Activated naive CD4-positive, alpha-beta T cell treated with Interleukin-2 at 50 U/mL for 16 hours (primary cell): ENCODE measurements around the gene SGPP1.
"Not testable (repeated sequence)": the region's sequence is repeated elsewhere in the genome, so short reads cannot be mapped to it uniquely, and the experiment has no call there.

Experiments used
- DNase-seq: peaks from one replicate; pipeline ENCODE4 v3.0.0-alpha.2; 2020

The SGPP1 gene, protein sequence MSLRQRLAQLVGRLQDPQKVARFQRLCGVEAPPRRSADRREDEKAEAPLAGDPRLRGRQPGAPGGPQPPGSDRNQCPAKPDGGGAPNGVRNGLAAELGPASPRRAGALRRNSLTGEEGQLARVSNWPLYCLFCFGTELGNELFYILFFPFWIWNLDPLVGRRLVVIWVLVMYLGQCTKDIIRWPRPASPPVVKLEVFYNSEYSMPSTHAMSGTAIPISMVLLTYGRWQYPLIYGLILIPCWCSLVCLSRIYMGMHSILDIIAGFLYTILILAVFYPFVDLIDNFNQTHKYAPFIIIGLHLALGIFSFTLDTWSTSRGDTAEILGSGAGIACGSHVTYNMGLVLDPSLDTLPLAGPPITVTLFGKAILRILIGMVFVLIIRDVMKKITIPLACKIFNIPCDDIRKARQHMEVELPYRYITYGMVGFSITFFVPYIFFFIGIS

DNA sequence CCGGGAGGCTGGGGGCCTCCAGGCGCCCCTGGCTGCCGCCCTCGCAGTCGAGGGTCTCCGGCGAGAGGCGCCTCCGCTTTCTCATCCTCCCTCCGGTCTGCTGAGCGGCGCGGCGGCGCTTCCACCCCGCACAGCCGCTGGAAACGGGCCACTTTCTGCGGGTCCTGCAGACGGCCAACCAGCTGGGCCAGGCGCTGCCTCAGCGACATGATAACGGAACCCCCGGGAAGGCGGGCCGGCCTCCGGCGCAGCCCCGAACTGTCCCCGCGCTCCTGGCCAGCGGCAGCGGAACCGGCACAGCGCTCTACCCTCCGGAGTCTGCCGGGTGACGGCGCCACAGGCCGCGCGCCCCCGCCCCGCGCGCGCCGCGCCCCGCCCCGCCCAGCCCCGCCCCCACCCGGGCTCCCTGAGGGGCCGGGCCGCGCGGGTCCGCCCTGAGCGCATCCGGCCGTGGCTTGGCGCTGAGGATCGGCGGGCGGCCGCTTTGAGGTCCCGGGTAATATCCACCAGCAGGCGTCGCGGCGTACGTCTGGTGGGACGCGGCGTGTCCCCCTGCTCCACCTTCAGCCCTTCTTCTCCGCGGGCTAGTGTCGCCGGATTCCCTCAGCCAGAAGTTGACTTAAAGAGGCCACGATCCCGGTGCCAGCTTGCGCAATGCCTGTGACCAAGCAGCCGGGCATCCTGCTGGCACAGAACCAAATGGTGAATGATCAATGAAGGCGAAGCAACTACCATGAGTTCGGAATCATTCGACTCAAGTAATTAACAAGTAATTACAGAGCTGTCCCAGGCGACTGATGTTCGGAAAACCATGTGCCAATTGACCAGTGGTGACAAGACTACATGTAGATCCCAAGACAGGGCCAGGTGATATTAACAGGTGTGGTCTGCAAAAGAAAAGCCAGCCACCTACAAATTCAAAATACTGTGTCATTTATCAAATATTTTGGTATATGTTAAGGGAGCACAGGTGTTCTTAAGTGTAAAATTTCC lies at the start of gene SGPP1:
SGPP1 (minus strand) TSS at position 330 of the 993 bp plus-strand sequence; CDS start at position 209, 121 bp downstream.
- DNase-seq, result peak; percentile 79

DNA sequence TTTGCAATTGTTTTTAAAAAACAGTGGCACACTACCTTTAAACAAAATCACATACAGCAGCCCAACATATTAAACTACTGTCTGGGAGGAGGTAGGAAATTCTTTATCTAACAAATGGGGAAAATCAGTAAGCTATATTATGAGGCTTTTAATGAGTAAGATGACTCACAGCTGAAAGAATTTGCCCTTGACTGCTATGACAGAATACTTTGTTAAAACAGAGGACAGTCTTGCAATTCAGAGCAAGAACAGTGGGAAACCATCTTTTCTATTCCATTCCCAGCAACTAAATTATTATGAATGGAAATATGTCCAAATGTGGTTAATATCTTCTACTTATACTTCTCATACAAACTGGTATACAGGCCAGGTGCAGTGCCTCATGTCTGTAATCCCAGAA lies 49.2 kb upstream of the SGPP1 start:
- DNase-seq, result no peak

DNA sequence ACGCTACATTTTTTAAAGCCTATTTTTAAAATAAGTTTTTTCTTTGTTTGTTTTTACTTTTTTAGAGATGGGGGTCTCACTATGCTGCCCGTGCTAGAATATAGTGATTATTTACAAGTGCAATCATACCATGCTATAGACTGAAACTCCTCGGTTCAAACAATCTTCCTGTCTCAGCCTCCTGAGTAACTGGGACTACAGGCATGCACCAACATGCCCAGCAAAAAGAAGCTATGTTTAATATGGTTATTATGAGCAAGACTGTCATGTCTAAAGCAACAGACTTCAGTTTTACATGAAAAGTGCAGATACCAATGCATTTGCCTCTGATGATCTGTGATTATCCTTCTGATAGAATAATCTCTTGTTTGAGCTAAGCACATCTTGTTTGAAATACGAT lies 45.6 kb upstream of the SGPP1 start:
- DNase-seq, result no peak

DNA sequence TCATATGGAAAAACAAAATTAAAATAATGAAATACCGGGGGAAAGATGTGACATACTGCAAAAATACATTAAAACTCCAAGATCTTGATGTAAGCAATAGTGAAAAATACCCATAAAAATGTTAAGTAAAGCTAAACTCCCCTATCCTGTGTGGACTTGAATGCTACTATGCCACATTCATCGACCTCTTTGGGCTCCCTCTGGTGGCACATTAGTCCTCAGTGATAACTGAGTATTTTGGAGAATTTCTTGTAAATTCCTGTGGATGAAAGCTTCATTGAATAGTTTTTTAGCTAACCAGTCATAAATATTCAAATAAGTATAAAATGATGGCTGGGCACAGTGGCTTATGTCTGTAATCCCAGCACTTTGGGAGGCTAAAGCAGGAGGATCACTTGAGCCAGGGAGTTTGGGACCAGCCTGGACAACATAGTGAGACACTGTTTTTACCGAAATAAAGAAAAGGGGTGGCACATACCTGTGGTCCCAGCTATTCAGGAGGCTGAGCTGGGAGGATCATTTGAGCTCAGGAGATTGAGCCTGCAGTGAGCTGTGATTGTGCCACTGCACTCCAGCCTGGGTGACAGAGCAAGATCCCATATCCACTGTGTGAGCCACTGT lies 42.4 kb upstream of the SGPP1 start:
- peak; percentile 43 for DNase-seq

DNA sequence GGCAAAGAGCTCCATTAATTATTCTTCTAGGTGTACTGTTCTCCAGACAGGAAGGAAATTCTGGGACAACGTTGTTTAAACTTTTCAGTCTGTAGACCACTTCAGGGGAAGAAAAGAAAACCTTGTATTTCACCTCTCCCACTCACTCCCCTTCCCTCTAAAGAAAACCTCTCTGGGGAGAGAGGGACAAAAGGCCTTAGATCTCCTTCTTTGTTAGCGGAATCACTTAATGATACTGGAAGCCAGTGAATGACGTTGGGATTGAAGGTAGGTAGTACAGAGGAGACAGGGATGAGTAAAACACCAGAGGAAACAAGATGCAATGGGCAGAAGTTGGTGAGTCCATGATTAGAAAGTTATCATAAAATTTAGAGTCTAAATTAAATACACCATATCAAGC lies 38.7 kb upstream of the SGPP1 start:
- DNase-seq, result no peak

DNA sequence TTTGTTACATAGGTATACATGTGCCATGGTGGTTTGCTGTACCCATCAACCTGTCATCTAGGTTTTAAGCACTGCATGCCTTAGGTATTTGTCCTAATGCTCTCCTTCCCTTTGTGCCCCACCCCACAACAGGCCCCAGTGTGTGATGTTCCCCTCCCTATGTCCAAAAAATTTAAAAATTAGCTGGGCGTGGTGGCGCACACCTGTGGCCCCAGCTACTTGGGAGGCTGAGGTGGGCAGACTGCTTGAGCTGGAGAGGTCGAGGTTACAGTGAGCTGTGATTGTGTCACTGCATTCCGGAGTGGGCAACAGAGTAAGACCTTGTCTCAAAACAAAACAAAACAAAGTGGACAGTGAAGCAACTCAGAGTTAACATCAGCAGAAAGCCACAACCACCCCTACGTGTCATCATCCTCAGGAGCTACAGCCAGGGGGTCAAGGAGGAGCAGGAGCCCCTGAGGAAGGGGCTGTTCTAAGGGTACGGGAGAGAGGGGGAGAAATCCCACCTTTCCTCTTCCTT lies 36.8 kb upstream of the SGPP1 start:
- no peak for DNase-seq

DNA sequence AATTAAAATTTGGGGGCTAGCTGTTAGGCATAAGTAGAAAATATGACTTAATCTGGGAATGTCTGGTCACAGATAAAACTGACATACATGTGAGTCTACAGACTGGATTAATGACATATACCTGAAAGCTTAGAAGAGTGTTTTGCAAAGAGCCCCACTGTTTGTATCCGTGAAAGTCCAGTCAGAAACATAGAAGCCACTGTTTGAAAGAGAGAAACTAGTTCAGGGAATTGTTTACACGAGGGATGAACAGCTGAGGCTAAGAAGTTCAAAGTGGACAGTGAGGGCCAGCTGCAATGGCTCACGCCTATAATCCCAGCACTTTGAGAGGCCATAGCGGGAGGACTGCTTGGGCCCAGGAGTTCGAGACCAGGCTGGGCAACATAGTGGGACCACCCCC lies 36.2 kb upstream of the SGPP1 start:
- no peak for DNase-seq

DNA sequence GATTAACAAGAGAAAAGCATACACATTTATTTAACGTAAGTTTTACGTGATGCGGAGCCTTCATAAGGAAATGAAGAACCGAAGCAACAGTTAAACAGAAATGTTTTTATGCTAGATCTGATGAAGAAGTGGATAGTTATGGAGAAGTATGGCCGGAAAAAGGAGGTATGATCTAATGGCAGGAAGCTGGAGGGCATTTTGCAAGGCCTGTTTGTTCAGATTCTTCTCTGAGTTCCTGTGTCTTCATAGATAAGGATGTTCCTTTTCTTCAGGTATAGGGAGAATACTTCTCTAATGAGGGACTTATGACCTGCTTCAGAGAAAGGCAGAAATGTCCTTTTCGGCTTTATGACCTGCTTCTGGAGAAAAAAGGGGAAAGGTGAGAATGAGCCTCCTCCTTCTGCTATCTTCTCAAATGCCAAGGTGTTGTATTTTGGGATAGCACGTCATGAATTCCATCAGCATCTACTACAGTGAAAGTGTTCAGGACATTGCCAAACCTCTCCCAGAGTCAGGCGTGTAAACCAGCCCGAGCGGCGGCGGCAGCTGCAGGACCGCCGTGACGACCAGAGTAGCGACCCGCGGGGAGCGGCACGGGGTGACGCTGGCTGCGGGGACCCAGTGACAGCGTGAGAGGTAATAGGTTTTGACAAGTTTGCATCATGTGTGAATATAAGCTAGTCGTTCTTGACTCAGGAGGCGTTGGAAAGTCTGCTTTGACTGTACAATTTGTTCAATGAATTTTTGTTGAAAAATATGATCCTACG lies 33.7 kb upstream of the SGPP1 start:
- no peak for DNase-seq

DNA sequence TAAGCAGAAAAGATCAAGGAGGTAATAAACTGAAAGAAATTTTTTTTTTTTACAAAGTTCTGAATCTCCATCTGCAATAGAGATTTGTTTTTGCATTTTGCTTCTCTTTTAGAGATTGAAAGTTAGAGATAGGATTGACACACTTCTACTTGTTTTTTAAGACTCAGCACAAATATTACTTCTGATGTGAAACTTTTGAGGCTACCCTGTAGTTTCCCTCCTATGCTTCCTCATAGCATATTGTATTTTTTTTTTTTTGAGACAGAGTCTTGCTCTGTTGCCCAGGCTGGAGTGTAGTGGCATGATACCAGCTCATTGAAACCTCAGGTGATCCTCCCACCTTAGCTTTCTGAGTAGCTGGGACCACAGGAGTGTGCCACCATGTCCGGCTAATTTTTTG lies 32.1 kb upstream of the SGPP1 start:
- no peak for DNase-seq

DNA sequence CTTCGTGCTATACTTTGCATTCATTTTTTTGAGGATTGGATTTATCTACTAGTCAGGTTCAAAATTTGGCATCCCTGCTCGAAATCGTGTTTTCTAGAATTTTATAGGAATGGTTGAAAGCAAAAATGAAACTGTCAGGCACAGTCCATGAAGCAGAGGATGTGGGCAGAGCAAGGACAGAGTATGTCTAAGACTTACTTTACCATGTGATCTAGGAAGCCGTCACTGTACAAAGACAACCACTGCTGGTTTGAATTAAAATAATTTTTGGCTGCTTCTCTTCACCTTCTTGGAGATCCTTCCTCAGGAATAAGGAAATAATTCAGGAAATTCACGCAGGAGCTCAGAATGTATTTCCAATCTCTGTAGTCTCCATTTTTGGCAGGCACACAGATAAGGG lies 31.6 kb upstream of the SGPP1 start:
- DNase-seq, result no peak

DNA sequence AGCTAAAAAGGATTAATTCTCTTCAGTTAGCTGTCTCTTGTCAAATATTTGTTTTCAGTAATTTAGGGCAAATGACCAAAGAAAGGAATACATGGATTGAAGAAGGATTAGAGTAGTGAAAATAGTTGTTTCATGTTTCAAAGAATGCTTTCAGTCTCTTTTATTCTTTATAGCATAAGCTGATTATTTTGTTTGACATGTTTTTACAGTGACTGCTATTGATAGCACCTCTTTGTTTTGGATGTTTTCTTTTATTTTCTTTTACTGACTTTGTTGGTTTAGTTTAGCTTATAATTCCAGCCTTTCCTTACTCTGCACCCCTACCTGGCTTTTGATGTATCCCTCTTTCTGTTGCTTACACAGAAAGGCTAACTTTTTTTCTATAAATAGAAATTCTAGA lies 29.3 kb upstream of the SGPP1 start:
- no peak for DNase-seq

DNA sequence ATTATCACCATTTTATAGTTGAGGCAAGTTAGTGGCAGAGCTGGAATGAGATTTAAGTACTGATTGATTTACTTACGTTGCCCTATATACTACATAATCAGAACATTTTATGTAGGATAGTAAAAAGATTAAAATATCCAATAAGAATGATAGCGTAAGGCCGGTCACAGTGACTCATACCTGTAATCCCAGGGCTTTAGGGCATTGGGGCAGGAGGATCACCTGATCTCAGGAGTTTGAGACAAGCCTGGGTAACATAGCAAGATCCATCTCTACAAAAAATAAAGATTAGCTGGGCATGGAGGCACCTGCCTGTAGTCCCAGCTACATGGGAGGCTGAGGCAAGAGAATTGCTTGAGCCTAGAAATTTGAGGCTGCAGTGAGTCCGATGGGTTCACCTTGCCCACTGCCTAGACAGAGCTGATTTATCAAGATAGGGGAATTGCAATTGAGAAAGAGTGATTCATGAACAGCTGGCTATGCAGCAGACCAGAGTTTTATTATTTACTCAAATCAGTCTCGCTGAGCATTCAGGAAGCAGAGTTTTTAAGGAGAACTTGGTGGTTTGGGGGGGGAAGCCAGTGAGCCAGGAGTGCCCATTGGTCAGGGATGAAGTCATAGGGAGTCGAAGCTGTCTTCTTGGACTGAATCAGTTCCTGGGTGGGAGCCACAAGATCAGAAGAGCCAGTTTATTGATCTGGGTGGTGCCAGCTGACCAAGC lies 24.7 kb upstream of the SGPP1 start:
- DNase-seq, result no peak

DNA sequence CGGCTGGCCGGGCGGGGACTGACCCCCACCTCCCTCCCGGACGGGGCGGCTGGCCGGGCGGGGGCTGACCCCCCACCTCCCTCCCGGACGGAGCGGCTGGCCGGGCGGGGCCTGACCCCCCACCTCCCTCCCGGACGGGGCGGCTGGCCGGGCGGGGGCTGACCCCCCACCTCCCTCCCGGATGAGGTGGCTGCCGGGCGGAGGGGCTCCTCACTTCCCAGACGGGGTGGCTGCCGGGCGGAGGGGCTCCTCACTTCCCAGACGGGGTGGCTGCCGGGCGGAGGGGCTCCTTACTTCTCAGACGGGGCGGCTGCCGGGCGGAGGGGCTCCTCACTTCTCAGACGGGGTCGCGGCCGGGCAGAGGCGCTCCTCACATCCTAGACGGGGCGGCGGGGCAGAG lies 23.2 kb upstream of the SGPP1 start:
- not testable (repeated sequence) for DNase-seq

DNA sequence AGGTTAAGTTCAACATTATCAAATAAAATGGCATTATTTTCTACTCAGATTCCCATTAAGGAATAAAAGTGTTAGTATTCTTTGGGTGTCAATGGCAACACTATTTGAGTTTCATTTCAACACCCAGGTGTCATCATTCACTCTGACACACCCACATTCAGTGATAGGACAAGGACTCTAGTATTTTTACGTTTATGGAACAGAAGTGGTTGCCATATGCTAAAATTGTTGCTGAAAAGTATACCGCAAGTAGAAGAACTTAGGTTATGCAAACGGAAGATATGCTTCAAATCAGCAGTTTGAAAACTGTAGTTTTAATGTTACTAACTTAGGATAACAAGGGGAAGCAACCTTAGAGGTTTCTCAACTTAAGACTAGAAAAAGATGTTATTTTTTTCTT lies 20.0 kb upstream of the SGPP1 start:
- no peak for DNase-seq

DNA sequence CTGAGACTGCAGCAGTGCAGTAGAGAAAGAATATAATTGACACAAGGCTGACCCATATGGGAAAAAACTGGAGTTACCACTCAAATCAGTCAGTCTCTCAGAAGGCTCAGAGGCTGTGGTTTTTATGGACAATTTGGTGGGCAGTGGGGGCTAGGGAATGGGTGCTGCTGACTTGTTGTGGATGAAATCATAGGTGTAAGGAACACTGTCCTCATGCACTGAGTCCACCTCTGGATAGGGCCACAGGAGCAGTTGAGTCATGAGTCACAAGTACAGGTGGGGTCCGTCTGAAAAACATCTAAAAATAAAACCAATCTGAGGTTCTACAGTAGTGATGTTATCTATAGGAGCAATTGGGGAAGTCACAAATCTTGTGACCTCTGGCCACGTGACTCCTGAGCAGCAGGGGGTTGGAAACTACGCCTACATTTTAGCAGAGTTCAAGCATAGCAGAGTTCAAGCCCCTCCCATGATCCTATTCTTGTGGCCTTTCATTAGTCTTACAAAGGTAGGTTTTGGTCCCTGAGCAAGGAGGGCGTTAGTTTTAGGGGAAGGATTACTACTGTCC lies 18.1 kb upstream of the SGPP1 start:
- DNase-seq, result peak; percentile 5

DNA sequence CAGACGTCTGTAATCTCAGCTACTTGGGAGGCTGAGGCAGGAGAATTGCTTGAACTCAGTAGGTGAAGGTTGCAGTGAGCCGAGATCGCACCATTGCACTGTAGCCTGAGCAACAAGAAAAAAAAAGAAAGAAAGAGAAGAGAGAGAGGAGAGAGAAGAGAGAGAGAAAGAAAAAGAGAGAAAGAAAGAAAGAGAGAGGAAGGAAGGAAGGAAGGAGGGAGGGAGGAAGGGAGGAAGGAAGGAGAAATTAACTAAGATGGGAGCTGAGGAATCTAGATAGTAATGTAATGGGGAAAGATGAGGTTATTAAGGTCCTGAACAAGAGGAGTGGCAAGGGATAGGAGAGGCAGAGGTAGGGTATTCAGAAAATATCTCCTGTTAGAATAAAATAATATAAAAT lies 17.4 kb upstream of the SGPP1 start:
- no peak for DNase-seq

DNA sequence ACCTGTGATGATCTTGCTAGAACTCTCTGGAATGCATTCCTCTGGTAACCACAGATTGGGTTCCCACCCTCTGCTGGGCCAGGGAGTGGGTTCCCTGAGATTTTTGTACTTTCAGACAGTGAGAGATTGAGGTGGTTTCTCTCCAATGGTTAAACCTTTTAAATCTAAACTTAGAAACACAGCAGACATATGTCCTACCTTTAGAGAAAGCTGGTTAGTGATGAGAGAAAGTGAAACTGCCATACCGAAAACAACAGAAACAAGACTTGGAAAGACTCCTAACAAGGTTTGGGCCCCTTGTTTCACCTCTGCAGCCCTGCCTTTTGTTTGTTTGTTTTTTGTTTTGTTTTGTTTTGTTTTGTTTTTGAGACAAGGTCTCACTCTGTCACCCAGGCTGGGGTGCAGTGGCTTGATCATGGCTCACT lies 9.7 kb upstream of the SGPP1 start:
- no peak for DNase-seq

DNA sequence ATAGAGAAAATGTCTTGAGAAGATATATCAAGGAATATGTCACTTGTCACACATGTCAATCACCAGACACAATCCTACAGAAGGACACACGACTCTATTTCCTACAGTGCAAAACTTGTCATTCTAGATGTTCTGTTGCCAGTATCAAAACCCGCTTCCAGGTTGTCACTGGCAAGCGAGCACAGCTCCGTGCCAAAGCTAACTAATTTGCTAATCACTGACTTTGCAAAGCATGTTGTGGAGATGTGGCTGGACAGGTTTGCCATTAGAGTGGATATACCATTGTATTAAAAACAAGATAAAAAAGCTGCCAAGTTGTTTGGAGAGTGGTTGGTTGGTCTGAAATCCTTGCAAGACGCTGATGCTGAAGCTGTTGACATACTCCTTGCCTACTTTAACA lies 7.9 kb upstream of the SGPP1 start:
- no peak for DNase-seq

DNA sequence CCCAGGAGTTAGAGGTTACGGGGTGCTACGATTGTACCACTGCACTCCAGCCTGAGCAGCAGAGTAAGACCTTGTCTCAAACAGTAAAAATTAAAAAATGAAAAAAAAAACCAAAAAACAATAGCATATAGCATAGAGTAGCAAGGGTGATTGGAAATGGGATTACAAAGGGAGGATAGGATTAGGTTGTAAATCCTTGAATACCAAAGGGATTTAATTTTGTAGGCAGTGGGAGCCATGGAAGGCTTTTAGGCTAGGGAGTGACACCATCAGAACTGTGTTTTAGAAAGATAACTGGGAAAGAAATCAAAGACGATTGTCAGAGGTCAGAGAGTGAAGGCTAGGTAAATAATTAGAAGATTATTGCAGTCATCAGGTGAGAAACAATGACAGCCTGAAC lies 2.8 kb upstream of the SGPP1 start:
- no peak for DNase-seq

DNA sequence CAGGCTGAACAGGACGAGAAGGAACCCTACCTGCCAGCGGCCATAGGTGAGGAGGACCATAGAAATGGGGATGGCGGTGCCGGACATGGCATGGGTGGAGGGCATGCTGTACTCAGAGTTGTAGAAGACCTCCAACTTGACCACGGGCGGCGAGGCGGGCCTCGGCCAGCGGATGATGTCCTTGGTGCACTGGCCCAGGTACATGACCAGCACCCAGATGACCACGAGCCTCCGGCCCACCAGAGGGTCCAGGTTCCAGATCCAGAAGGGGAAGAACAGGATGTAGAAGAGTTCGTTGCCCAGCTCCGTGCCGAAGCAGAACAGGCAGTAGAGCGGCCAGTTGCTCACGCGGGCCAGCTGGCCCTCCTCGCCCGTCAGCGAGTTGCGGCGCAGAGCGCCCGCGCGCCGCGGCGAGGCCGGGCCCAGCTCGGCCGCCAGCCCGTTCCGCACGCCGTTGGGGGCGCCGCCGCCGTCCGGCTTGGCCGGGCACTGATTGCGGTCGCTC lies 582 bp downstream of the SGPP1 start:
- DNase-seq, result peak; percentile 19

DNA sequence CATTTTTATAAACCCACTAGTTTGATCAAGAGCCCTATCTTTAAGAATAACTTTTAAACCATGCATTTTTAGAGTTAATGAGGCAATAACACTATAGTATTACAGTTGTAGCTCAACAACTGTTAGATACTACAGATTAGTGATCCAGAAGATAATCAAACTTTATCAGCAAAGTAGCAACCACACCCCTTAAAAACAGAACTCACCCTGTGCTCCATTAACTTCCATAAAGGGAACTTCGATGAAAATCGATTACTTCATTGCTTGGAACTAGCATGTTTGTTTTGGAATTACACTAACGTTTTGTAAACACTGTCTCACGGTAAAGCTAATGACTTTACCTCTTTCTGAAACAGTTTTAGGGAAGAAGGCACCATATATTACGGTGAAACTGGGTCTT lies 1.4 kb downstream of the SGPP1 start:
- DNase-seq, result no peak
